HepG2 (cell line): Measurements from ENCODE around the gene PXT1. TPM values are rescaled to one million over a fixed set of nuclear protein-coding genes. Genes with fewer than 3 reads are reported as not detected.

Source experiments
- ATF7-NPFF ChIP-seq: sonication (generic); formaldehyde crosslinking; IDR thresholded peaks from 2 replicates; pipeline ENCODE4 v1.8.1; 2023; ENCODE audit warnings: mild to moderate bottlenecking, low read depth, missing genetic modification reagents, moderate library complexity
- CBX5 ChIP-seq: sonication (generic); formaldehyde crosslinking; IDR thresholded peaks from 2 replicates; pipeline ENCODE4 v1.4.0; 2020; ENCODE audit warnings: missing genetic modification reagents, borderline replicate concordance
- CCAR2 ChIP-seq: fragments of 200-400 bp; formaldehyde crosslinking; optimal IDR thresholded peaks from 2 replicates; pipeline ENCODE3; 2018; ENCODE audit warnings: low read depth, mild to moderate bottlenecking, low read length, moderate library complexity
- ETV6 ChIP-seq: sonication (generic); formaldehyde crosslinking; conservative IDR thresholded peaks from 2 replicates; pipeline ENCODE4 v1.4.0; 2020; ENCODE audit warnings: missing genetic modification reagents
- HOXA5 ChIP-seq: sonication (generic); formaldehyde crosslinking; IDR thresholded peaks from 2 replicates; pipeline ENCODE4 v1.4.0; 2020; ENCODE audit warnings: missing genetic modification reagents
- MBD4 ChIP-seq: IDR thresholded peaks from 2 replicates; pipeline ENCODE4 v1.6.1; 2012; ENCODE audit warnings: low read length, inconsistent platforms, borderline replicate concordance
- NCOR1 ChIP-seq: fragments of 200-600 bp; sonication (generic); IDR thresholded peaks from 2 replicates; pipeline ENCODE4 v1.7.0; 2017; ENCODE audit warnings: antibody characterized with exemption, low read length, borderline replicate concordance
- NFE2 ChIP-seq: sonication (generic); formaldehyde crosslinking; IDR thresholded peaks from 2 replicates; pipeline ENCODE4 v1.4.0; 2020; ENCODE audit warnings: missing genetic modification reagents
- NFKBIZ ChIP-seq: IDR thresholded peaks from 2 replicates; pipeline ENCODE4 v1.6.1; 2018; ENCODE audit warnings: missing genetic modification reagents, missing compliant biosample characterization
- POLR2AphosphoS2 ChIP-seq: IDR thresholded peaks from 2 replicates; pipeline ENCODE4 v1.6.1; 2011; ENCODE audit warnings: low read depth, low read length, improper control_type of control experiment
- PRMT3 ChIP-seq: sonication (generic); formaldehyde crosslinking; IDR thresholded peaks from 2 replicates; pipeline ENCODE4 v1.8.1; 2022; ENCODE audit warnings: low read depth, mild to moderate bottlenecking, moderate library complexity, missing genetic modification reagents, borderline replicate concordance
- RAD51 ChIP-seq: fragments of 450-650 bp; IDR thresholded peaks from 2 replicates; pipeline ENCODE4 v1.6.1; 2016; ENCODE audit warnings: borderline replicate concordance
- SCMH1 ChIP-seq: sonication (generic); formaldehyde crosslinking; IDR thresholded peaks from 2 replicates; pipeline ENCODE4 v1.9.0; 2021; ENCODE audit warnings: missing genetic modification reagents, mild to moderate bottlenecking, borderline replicate concordance
- SNRNP70 ChIP-seq: fragments of 200-400 bp; formaldehyde crosslinking; IDR thresholded peaks from 2 replicates; pipeline ENCODE4 v1.6.1; 2017; ENCODE audit warnings: mild to moderate bottlenecking, low read depth, low read length, moderate library complexity
- SPEN ChIP-seq: sonication (generic); formaldehyde crosslinking; IDR thresholded peaks from 2 replicates; pipeline ENCODE4 v1.5.1; 2020; ENCODE audit warnings: low read depth, mild to moderate bottlenecking, missing genetic modification reagents
- TCF7 ChIP-seq: sonication (generic); IDR thresholded peaks from 2 replicates; pipeline ENCODE4 v1.6.1; 2016; ENCODE audit warnings: antibody characterized with exemption, low read depth
- ZBTB1 ChIP-seq: sonication (generic); formaldehyde crosslinking; IDR thresholded peaks from 2 replicates; pipeline ENCODE4 v1.4.0; 2020; ENCODE audit warnings: missing genetic modification reagents, borderline replicate concordance
- ZBTB3 ChIP-seq: sonication (generic); formaldehyde crosslinking; IDR thresholded peaks from 2 replicates; pipeline ENCODE4 v1.4.0; 2020; ENCODE audit warnings: low read depth, mild to moderate bottlenecking, moderate library complexity, missing genetic modification reagents, borderline replicate concordance
- ZFP1 ChIP-seq: IDR thresholded peaks from 2 replicates; pipeline ENCODE4 v1.6.1; 2016
- ZFP36L2 ChIP-seq: sonication (generic); formaldehyde crosslinking; IDR thresholded peaks from 2 replicates; pipeline ENCODE4 v1.4.0; 2020; ENCODE audit warnings: missing genetic modification reagents
- ZNF12 ChIP-seq: sonication (generic); formaldehyde crosslinking; IDR thresholded peaks from 2 replicates; pipeline ENCODE4 v1.5.0; 2020; ENCODE audit warnings: missing genetic modification reagents
- ZNF24 ChIP-seq: fragments of 450-650 bp; IDR thresholded peaks from 2 replicates; pipeline ENCODE4 v1.6.1; 2017; ENCODE audit warnings: antibody characterized with exemption, mild to moderate bottlenecking
- ZNF329 ChIP-seq: sonication (generic); formaldehyde crosslinking; IDR thresholded peaks from 2 replicates; pipeline ENCODE4 v1.9.0; 2021; ENCODE audit warnings: low read depth, mild to moderate bottlenecking, missing genetic modification reagents
- ZNF510 ChIP-seq: sonication (generic); formaldehyde crosslinking; IDR thresholded peaks from 2 replicates; pipeline ENCODE4 v1.4.0; 2020; ENCODE audit warnings: low read depth, mild to moderate bottlenecking, missing genetic modification reagents
- ZNF547 ChIP-seq: sonication (generic); formaldehyde crosslinking; IDR thresholded peaks from 2 replicates; pipeline ENCODE4 v1.5.1; 2020; ENCODE audit warnings: mild to moderate bottlenecking, missing genetic modification reagents
- ZNF747 ChIP-seq: sonication (generic); formaldehyde crosslinking; IDR thresholded peaks from 2 replicates; pipeline ENCODE4 v1.8.1; 2023; ENCODE audit warnings: missing genetic modification reagents, mild to moderate bottlenecking, borderline replicate concordance
- ZNF772 ChIP-seq: sonication (generic); formaldehyde crosslinking; IDR thresholded peaks from 2 replicates; pipeline ENCODE4 v1.5.0; 2020; ENCODE audit warnings: mild to moderate bottlenecking, missing genetic modification reagents
- polyA plus RNA-seq, 8 experiments: library from polyadenylated mRNA; depleted of rRNA in 3 of 8; stranded (reverse) in 7 of 8; unstranded in 1 of 8; fragments of >200 nt; fragmentation: Illumina TruSeq in 4 of 8; extraction: Trizol in 4 of 8; gene quantifications; 2 replicates each; pipeline versions ENCODE4 v1.2.1 to v1.2.3, GENCODE V29; 2011 to 2016; ENCODE audit warnings: low read depth in 4 of 8, missing spikeins in 1 of 8, mixed read lengths in 1 of 8; ENCODE audit not compliant: insufficient read depth in 1 of 8
- total RNA-seq, 5 experiments: library from RNA; depleted of rRNA; stranded (reverse); fragments of >200 nt; fragmentation: Illumina TruSeq; extraction: Trizol; gene quantifications; 2 replicates each; pipeline ENCODE4 v1.2.3, GENCODE V29; 2016; ENCODE audit warnings: low read depth in 1 of 5
- TF ChIP-seq, protein P1 (sequence below): sonication (generic); formaldehyde crosslinking; IDR thresholded peaks from 2 replicates; pipeline ENCODE4 v1.4.0; 2020; ENCODE audit warnings: mild to moderate bottlenecking, missing genetic modification reagents
- TF ChIP-seq, protein P2 (sequence below): fragments of 450-650 bp; IDR thresholded peaks from 2 replicates; pipeline ENCODE4 v1.6.1; 2017
- TF ChIP-seq, protein P3 (sequence below): sonication (generic); formaldehyde crosslinking; IDR thresholded peaks from 2 replicates; pipeline ENCODE4 v1.8.0; 2022; ENCODE audit warnings: missing genetic modification reagents, mild to moderate bottlenecking, borderline replicate concordance

PXT1 gene
- total and polyA plus RNA-seq, 2 of the 13 experiments (the other 11 are each of a cell fraction or from before 2014, with no cell fraction given): 0.04 TPM; not detected in 1

DNA sequence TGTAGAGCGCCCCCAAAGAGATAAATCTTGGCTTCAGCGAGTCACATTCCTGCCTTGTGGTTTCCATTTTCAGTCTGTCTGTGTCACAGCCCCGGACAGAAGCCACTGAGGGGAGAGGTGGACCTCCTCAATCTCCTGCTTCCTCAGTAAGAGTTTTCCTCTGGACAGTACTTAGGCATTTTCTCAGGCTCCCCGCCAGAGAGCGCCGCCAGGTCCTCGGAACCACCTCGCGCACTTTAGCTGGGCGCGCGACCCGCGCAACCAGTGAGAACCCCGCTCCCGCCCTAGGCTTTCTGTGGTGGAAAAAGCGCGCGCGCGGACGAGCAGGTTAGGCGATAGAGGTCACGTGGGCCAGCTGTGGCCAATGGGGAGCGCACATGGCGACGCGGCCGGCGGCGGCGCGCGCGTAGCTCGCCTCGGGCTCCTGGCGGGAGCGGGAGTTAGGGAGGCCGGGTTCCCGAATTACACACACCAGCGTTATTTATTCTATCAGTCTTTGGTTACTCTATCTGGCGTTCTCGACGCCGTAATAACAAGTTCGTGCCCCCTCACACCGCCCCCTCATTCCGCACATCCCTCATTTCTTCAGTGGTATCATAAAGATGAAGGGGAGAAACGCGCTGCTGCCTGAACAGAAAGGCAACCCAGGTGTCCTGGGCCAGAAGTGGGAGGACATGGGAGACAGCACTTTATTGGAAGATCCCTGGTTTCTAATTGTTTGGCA, 19.4 kb downstream of the PXT1 start (continued):
- TF ChIP-seq ZFP36L2 (CRISPR knock-in tag) (no peak), HOXA5 (peak; percentile 72; the same call in 1 of the 2 replicates), CCAR2 (no peak), POLR2AphosphoS2 (no peak), ZNF24 (no peak), SPEN (CRISPR knock-in tag) (peak; percentile 91), NFE2 (CRISPR knock-in tag) (no peak), TCF7 (no peak; the same call in 1 of the 2 replicates), ZFP1 (peak; percentile 47; the same call in 1 of the 2 replicates), SCMH1 (no peak), RAD51 (peak; percentile 95), PRMT3 (CRISPR knock-in tag) (no peak; the same call in 1 of the 2 replicates), ZNF329 (CRISPR knock-in tag) (no peak), NFKBIZ (CRISPR knock-in tag) (0 out of 2 replicates have a peak, but pooled peaks have one; percentile 80), ZNF547 (CRISPR knock-in tag) (peak; percentile 70; the same call in 1 of the 2 replicates), ZNF12 (CRISPR knock-in tag) (no peak), ATF7-NPFF (peak; percentile 88; the same call in 1 of the 2 replicates), MBD4 (no peak), NCOR1 (no peak), ZNF510 (CRISPR knock-in tag) (no peak; the same call in 1 of the 2 replicates), CBX5 (peak; percentile 39; the same call in 1 of the 2 replicates), ETV6 (CRISPR knock-in tag) (0 out of 2 replicates have a peak, but pooled peaks have one; percentile 60), ZBTB1 (CRISPR knock-in tag) (no peak), ZNF747 (CRISPR knock-in tag) (peak; percentile 78; the same call in 1 of the 2 replicates), ZBTB3 (CRISPR knock-in tag) (no peak; the same call in 1 of the 2 replicates), SNRNP70 (no peak), ZNF772 (peak; percentile 97)
- TF ChIP-seq, protein P1, sequence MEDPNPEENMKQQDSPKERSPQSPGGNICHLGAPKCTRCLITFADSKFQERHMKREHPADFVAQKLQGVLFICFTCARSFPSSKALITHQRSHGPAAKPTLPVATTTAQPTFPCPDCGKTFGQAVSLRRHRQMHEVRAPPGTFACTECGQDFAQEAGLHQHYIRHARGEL (CRISPR knock-in tag): no peak
- TF ChIP-seq, protein P2, sequence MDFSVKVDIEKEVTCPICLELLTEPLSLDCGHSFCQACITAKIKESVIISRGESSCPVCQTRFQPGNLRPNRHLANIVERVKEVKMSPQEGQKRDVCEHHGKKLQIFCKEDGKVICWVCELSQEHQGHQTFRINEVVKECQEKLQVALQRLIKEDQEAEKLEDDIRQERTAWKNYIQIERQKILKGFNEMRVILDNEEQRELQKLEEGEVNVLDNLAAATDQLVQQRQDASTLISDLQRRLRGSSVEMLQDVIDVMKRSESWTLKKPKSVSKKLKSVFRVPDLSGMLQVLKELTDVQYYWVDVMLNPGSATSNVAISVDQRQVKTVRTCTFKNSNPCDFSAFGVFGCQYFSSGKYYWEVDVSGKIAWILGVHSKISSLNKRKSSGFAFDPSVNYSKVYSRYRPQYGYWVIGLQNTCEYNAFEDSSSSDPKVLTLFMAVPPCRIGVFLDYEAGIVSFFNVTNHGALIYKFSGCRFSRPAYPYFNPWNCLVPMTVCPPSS: no peak
- TF ChIP-seq, protein P3, sequence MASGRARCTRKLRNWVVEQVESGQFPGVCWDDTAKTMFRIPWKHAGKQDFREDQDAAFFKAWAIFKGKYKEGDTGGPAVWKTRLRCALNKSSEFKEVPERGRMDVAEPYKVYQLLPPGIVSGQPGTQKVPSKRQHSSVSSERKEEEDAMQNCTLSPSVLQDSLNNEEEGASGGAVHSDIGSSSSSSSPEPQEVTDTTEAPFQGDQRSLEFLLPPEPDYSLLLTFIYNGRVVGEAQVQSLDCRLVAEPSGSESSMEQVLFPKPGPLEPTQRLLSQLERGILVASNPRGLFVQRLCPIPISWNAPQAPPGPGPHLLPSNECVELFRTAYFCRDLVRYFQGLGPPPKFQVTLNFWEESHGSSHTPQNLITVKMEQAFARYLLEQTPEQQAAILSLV (CRISPR knock-in tag): peak; percentile 67; the same call in 1 of the 2 replicates
